ENCODE data around the gene VPS35L. TPM values are rescaled to one million over a fixed set of nuclear protein-coding genes. Genes with fewer than 3 reads are reported as not detected.

The VPS35L gene
- total RNA-seq, 1 donor from 2014 or later = 37.6 TPM

GRCh38 chr16:19595043-19595767 lies 39.7 kb downstream of the VPS35L start:
- peak; percentile 51 for DNase-seq (ENCODE audit: low spot score)

- DNase-seq (ENCODE audit: low spot score) = no peak
Observed at GRCh38 chr16:19598805-19599510, 43.5 kb downstream of the VPS35L start.

- no peak for DNase-seq (ENCODE audit: low spot score)
Observed at GRCh38 chr16:19599968-19600716, 44.6 kb downstream of the VPS35L start.

GRCh38 chr16:19601083-19601976 lies 45.8 kb downstream of the VPS35L start:
- DNase-seq (ENCODE audit: low spot score) = peak; percentile 9

- DNase-seq (ENCODE audit: low spot score) = no peak
Observed at GRCh38 chr16:19604911-19605310, 49.4 kb downstream of the VPS35L start.

GRCh38 chr16:19605701-19606100 lies 50.2 kb downstream of the VPS35L start:
- no peak for DNase-seq (ENCODE audit: low spot score)

- no peak for DNase-seq (ENCODE audit: low spot score)
Observed at GRCh38 chr16:19607616-19608280, 52.2 kb downstream of the VPS35L start.

GRCh38 chr16:19609359-19609758 lies 53.9 kb downstream of the VPS35L start:
- DNase-seq (ENCODE audit: low spot score) = no peak

- no peak for DNase-seq (ENCODE audit: low spot score)
Observed at GRCh38 chr16:19610200-19610599, 54.7 kb downstream of the VPS35L start.

- no peak for DNase-seq (ENCODE audit: low spot score)
Observed at GRCh38 chr16:19613834-19614233, 58.3 kb downstream of the VPS35L start.

GRCh38 chr16:19616241-19616640 lies 60.7 kb downstream of the VPS35L start:
- no peak for DNase-seq (ENCODE audit: low spot score)

- DNase-seq (ENCODE audit: low spot score) = no peak
Observed at GRCh38 chr16:19618876-19619275, 63.4 kb downstream of the VPS35L start.

GRCh38 chr16:19621445-19621844 lies 65.9 kb downstream of the VPS35L start:
- DNase-seq (ENCODE audit: low spot score) = no peak

- no peak for DNase-seq (ENCODE audit: low spot score)
Observed at GRCh38 chr16:19625039-19625438, 69.5 kb downstream of the VPS35L start.

- DNase-seq (ENCODE audit: low spot score) = no peak
Observed at GRCh38 chr16:19636436-19637267, 81.1 kb downstream of the VPS35L start.

- no peak for DNase-seq (ENCODE audit: low spot score)
Observed at GRCh38 chr16:19639986-19640421, 84.5 kb downstream of the VPS35L start.

- no peak for DNase-seq (ENCODE audit: low spot score)
Observed at GRCh38 chr16:19642501-19642900, 87.0 kb downstream of the VPS35L start.

GRCh38 chr16:19644877-19645276 lies 89.4 kb downstream of the VPS35L start:
- DNase-seq (ENCODE audit: low spot score) = peak; percentile 23

GRCh38 chr16:19645557-19645981 lies 90.1 kb downstream of the VPS35L start:
- DNase-seq (ENCODE audit: low spot score) = no peak

GRCh38 chr16:19649980-19650379 lies 94.5 kb downstream of the VPS35L start:
- DNase-seq (ENCODE audit: low spot score) = no peak
